WTC11 (cell line): Measurements from ENCODE around the gene VASH1. TPM values are rescaled to one million over a fixed set of nuclear protein-coding genes. Genes with fewer than 3 reads are reported as not detected.

Experiments used
- ATAC-seq: fragments of 200-7000 bp; cut with Tn5 transposase; 2 replicates; pipeline ENCODE4 v1.10.0; 2021; ENCODE audit warnings: mild to moderate bottlenecking, moderate library complexity
- CTCF ChIA-PET: fragments of 300-600 bp; sonication (Branson Sonifier 250); formaldehyde crosslinking; loops from one replicate; lab custom pipeline; 2021; ENCODE audit warnings: antibody characterized with exemption; lab: Charles Lee
- POLR2A ChIA-PET: fragments of 350-600 bp; sonication (Branson Sonifier 250); formaldehyde crosslinking; loops from one replicate; lab custom pipeline; 2021; ENCODE audit warnings: antibody characterized with exemption; lab: Charles Lee
- DNase-seq: peaks from one replicate; pipeline ENCODE4 v3.0.0; 2021; ENCODE audit warnings: low spot score
- H3K27ac Mint-ChIP-seq: 2 replicates; pipeline ENCODE4 v1.8.0; 2021; ENCODE audit warnings: mixed read lengths
- H3K27me3 Mint-ChIP-seq: 2 replicates; pipeline ENCODE4 v1.8.0; 2021; ENCODE audit warnings: low read depth, mild to moderate bottlenecking, moderate library complexity, mixed read lengths
- H3K36me3 Mint-ChIP-seq: 2 replicates; pipeline ENCODE4 v1.8.0; 2021; ENCODE audit warnings: mixed read lengths
- H3K4me1 Mint-ChIP-seq: 2 replicates; pipeline ENCODE4 v1.8.0; 2022; ENCODE audit warnings: mixed read lengths
- H3K4me3 Mint-ChIP-seq: 2 replicates; pipeline ENCODE4 v1.8.0; 2021; ENCODE audit warnings: mild to moderate bottlenecking, moderate library complexity, mixed read lengths
- H3K9me3 Mint-ChIP-seq: 2 replicates; pipeline ENCODE4 v1.8.0; 2021; ENCODE audit warnings: mixed read lengths
- ARID4B ChIP-seq: sonication (generic); formaldehyde crosslinking; IDR thresholded peaks from 2 replicates; pipeline ENCODE4 v1.8.0; 2023; ENCODE audit warnings: missing genetic modification reagents, mild to moderate bottlenecking, borderline replicate concordance
- ATF1 ChIP-seq: sonication (generic); formaldehyde crosslinking; IDR thresholded peaks from 2 replicates; pipeline ENCODE4 v1.8.1; 2023; ENCODE audit warnings: mild to moderate bottlenecking, moderate library complexity, missing genetic modification reagents
- CDX4 ChIP-seq: fragments of 250-450 bp; sonication (Bioruptor Pico); IDR thresholded peaks from 2 replicates; pipeline ENCODE4 v1.9.0; 2021; ENCODE audit warnings: moderate library complexity, mild to moderate bottlenecking, inconsistent platforms, borderline replicate concordance
- CREM ChIP-seq: sonication (generic); formaldehyde crosslinking; IDR thresholded peaks from 2 replicates; pipeline ENCODE4 v1.8.1; 2022; ENCODE audit warnings: mild to moderate bottlenecking, missing genetic modification reagents, moderate library complexity
- ESRRA ChIP-seq: sonication (generic); formaldehyde crosslinking; IDR thresholded peaks from 2 replicates; pipeline ENCODE4 v1.8.1; 2022; ENCODE audit warnings: mild to moderate bottlenecking, missing genetic modification reagents, borderline replicate concordance
- FOXJ3 ChIP-seq: sonication (generic); formaldehyde crosslinking; IDR thresholded peaks from 2 replicates; pipeline ENCODE4 v1.9.0; 2021; ENCODE audit warnings: missing genetic modification reagents, mild to moderate bottlenecking, borderline replicate concordance
- GRHL2 ChIP-seq: fragments of 250-450 bp; sonication (Bioruptor Pico); IDR thresholded peaks from 2 replicates; pipeline ENCODE4 v1.8.0; 2022; ENCODE audit warnings: mild to moderate bottlenecking, moderate library complexity; ENCODE audit not compliant: insufficient replicate concordance, severe bottlenecking
- IRF2 ChIP-seq: sonication (generic); formaldehyde crosslinking; IDR thresholded peaks from 2 replicates; pipeline ENCODE4 v1.8.0; 2022; ENCODE audit warnings: low read depth, missing genetic modification reagents, borderline replicate concordance
- MAX ChIP-seq: sonication (generic); formaldehyde crosslinking; IDR thresholded peaks from 2 replicates; pipeline ENCODE4 v1.8.0; 2022; ENCODE audit warnings: mild to moderate bottlenecking, missing genetic modification reagents
- MLX ChIP-seq: sonication (generic); formaldehyde crosslinking; IDR thresholded peaks from 2 replicates; pipeline ENCODE4 v1.8.1; 2023; ENCODE audit warnings: mild to moderate bottlenecking, missing genetic modification reagents, moderate library complexity
- NR2C2 ChIP-seq: sonication (generic); formaldehyde crosslinking; IDR thresholded peaks from 2 replicates; pipeline ENCODE4 v1.8.0; 2022; ENCODE audit warnings: mild to moderate bottlenecking, missing genetic modification reagents
- NR3C1 ChIP-seq: sonication (generic); formaldehyde crosslinking; conservative IDR thresholded peaks from 2 replicates; pipeline ENCODE4 v1.8.1; 2023; ENCODE audit warnings: low read depth, mild to moderate bottlenecking, missing genetic modification reagents
- OVOL2 ChIP-seq: fragments of 250-450 bp; sonication (Bioruptor Pico); IDR thresholded peaks from 2 replicates; pipeline ENCODE4 v1.9.0; 2021; ENCODE audit warnings: mild to moderate bottlenecking, borderline replicate concordance
- RELA ChIP-seq: sonication (generic); formaldehyde crosslinking; IDR thresholded peaks from 2 replicates; pipeline ENCODE4 v1.8.1; 2022; ENCODE audit warnings: missing genetic modification reagents, mild to moderate bottlenecking, borderline replicate concordance
- RORB ChIP-seq: fragments of 250-450 bp; sonication (Bioruptor Pico); IDR thresholded peaks from 2 replicates; pipeline ENCODE4 v1.9.0; 2021; ENCODE audit warnings: mild to moderate bottlenecking
- SMAD3 ChIP-seq: sonication (generic); formaldehyde crosslinking; IDR thresholded peaks from 2 replicates; pipeline ENCODE4 v1.8.0; 2022; ENCODE audit warnings: missing genetic modification reagents, mild to moderate bottlenecking, borderline replicate concordance
- SP1 ChIP-seq: sonication (generic); formaldehyde crosslinking; conservative IDR thresholded peaks from 2 replicates; pipeline ENCODE4 v1.8.1; 2022; ENCODE audit warnings: missing genetic modification reagents
- TEAD4 ChIP-seq: sonication (generic); formaldehyde crosslinking; IDR thresholded peaks from 2 replicates; pipeline ENCODE4 v1.8.0; 2022; ENCODE audit warnings: mild to moderate bottlenecking, missing genetic modification reagents
- ZMAT4 ChIP-seq: fragments of 250-450 bp; sonication (Bioruptor Pico); IDR thresholded peaks from 2 replicates; pipeline ENCODE4 v1.9.0; 2021; ENCODE audit warnings: mild to moderate bottlenecking
- ZNF138 ChIP-seq: sonication (generic); formaldehyde crosslinking; conservative IDR thresholded peaks from 2 replicates; pipeline ENCODE4 v1.8.1; 2022; ENCODE audit warnings: mild to moderate bottlenecking, moderate library complexity, missing genetic modification reagents
- ZNF416 ChIP-seq: fragments of 250-450 bp; sonication (Bioruptor Pico); IDR thresholded peaks from 2 replicates; pipeline ENCODE4 v1.9.0; 2021; ENCODE audit warnings: mild to moderate bottlenecking, inconsistent platforms
- ZNF423 ChIP-seq: fragments of 250-450 bp; sonication (Bioruptor Pico); IDR thresholded peaks from 2 replicates; pipeline ENCODE4 v2.1.2; 2022; ENCODE audit warnings: mild to moderate bottlenecking, moderate library complexity
- ZNF532 ChIP-seq: fragments of 250-450 bp; sonication (Bioruptor Pico); IDR thresholded peaks from 2 replicates; pipeline ENCODE4 v1.9.0; 2021; ENCODE audit warnings: mild to moderate bottlenecking, borderline replicate concordance
- total RNA-seq: library from RNA; stranded (reverse); gene quantifications from 3 replicates; pipeline ENCODE4 v1.2.3, GENCODE V29; 2021

Gene VASH1
- total RNA-seq, 1 experiment from 2014 or later = 7.2 TPM

GRCh38 chr14:76768671-76769500 is 7.6 kb downstream of the VASH1 start (continued):
- TF ChIP-seq ZMAT4 (CRISPR knock-in tag) = no peak
- TF ChIP-seq IRF2 = no peak
- TF ChIP-seq ZNF532 (CRISPR knock-in tag) = no peak
- TF ChIP-seq ZNF416 (CRISPR knock-in tag) = no peak
- no peak for TF ChIP-seq RELA (CRISPR knock-in tag)
- TF ChIP-seq CDX4 (CRISPR knock-in tag) = no peak
- no peak for TF ChIP-seq ATF1 (CRISPR knock-in tag)
- TF ChIP-seq RORB (CRISPR knock-in tag) = no peak

- no peak for TF ChIP-seq TEAD4
- TF ChIP-seq SP1 (CRISPR knock-in tag) = no peak
- TF ChIP-seq OVOL2 = no peak
- no peak for TF ChIP-seq MAX (CRISPR knock-in tag)
- TF ChIP-seq ZNF423 (CRISPR knock-in tag) = no peak
- no peak for TF ChIP-seq CREM (CRISPR knock-in tag)
- no peak for TF ChIP-seq ESRRA (CRISPR knock-in tag)
- no peak for TF ChIP-seq GRHL2 (CRISPR knock-in tag)
- no peak for TF ChIP-seq RELA (CRISPR knock-in tag)
- no peak for TF ChIP-seq FOXJ3
- TF ChIP-seq MLX = no peak
- no peak for TF ChIP-seq NR2C2 (CRISPR knock-in tag)
- no peak for TF ChIP-seq RORB (CRISPR knock-in tag)
- TF ChIP-seq ZNF138 (CRISPR knock-in tag) = no peak
- no peak for TF ChIP-seq ARID4B (CRISPR knock-in tag)
- TF ChIP-seq SMAD3 (CRISPR knock-in tag) = no peak
- no peak for TF ChIP-seq NR3C1 (CRISPR knock-in tag)
- no peak for TF ChIP-seq ATF1 (CRISPR knock-in tag)
- TF ChIP-seq, all 79 proteins: peak for 0
- no peak for DNase-seq
- CTCF ChIA-PET = interaction anchor here (0.8 to 4.4 kb wide), 7 partner anchors 8 to 546 kb away, joined by 3 to 46 read pairs (median 12); partner anchors contain the start of gene VASH1
- POLR2A ChIA-PET = no interaction called here
- Mint-ChIP-seq H3K4me3 (no peak overlapping the region), H3K27ac (no peak overlapping the region), H3K27me3 (peaks cover 14% of the 10 kb centered on the region), H3K9me3 (no peaks in the 10 kb centered on the region), H3K36me3 (no peaks in the 10 kb centered on the region), H3K4me1 (peaks cover 30% of the 10 kb centered on the region)
- no peak for ATAC-seq
Observed at GRCh38 chr14:76769636-76770292, 8.5 kb downstream of the VASH1 start.
